ENCODE results near the gene ZNF536. TPM values are rescaled to one million over a fixed set of nuclear protein-coding genes. Genes with fewer than 3 reads are reported as not detected.
"Not testable (repeated sequence)": the region's sequence is repeated elsewhere in the genome, so short reads cannot be mapped to it uniquely, and the experiment has no call there.

The ZNF536 gene
- total RNA-seq, 2 experiments from 2014 or later: not detected

DNA sequence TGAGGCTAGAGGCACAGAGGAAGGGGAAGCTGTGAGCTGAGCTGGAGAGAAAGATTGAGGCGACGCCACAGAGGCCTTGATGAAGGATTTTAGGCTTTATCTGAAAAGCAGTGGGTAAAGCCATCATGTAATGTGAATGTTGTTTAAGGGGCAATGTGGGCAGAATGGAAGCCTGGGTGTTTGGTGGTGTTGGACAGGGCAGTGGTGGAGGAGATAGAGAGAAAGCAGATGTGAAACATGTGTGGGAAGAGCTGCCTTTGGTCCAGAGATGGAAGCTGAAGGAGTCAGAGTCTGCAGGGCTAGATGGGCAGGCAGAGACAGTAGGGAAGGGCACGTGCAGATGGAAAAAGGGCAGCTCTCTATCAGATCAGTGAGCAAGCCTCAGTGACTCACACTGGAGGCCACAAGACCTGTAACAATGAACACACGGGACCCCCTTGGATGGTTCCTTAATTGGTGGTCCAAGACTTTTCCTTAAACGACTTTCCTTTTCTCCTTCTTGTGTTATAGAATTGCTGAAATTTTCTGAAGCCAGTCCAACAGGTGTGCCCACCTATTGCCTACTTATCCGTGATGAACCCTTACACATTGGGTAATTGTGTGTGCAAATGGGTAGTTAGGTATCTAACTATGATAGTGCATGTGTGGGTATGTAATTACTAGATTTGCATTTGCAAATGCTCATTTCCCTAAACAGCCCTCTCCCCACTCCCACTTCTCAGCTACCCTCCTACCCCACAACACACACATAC, 21.7 kb downstream of the ZNF536 start:
- ATAC-seq (ENCODE audit: low read depth) (no peak), DNase-seq (no peak)
- Mint-ChIP-seq H3K4me3 (no peak overlapping the region), H3K36me3 (no peaks in the 10 kb centered on the region), H3K4me1 (no peaks in the 10 kb centered on the region), H3K9me3 (no peaks in the 10 kb centered on the region), H3K27me3 (no peaks in the 10 kb centered on the region), H3K27ac (no peak overlapping the region)
- POLR2A ChIA-PET: no interaction called here

DNA sequence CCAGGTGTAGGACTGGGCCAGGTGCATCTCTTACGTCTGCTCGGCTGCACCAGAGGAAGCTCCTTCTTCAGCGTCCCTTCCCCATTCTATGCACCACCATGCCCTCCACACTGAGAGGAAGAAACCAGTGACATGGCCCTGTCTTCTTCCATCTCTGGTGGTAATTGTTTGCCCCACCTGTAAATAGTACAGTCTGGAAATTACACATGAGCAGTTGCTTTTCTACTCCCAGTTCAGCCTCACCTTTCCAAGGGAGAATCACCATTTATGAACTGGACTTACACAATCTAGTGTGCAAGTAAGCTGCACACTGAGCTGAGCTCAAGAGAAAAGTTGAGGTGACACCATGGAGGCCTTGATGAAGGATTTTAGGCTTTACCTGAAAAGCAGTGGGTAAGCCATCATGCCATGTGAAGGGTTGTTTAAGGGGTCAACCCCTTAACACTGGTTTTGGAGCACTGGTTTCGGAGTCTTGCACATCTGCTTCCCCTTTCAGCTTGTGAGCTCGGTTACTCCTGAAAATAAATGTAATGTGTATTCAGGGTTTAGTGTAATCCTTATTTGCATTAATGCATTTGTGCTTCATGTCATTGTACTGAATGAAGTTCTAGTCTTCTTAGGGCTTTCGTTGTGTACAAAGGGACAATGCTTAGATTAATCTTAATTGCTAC, 22.4 kb downstream of the ZNF536 start:
- Mint-ChIP-seq H3K4me1 (no peaks in the 10 kb centered on the region), H3K36me3 (no peaks in the 10 kb centered on the region), H3K27me3 (no peaks in the 10 kb centered on the region), H3K27ac (no peak overlapping the region), H3K4me3 (no peak overlapping the region), H3K9me3 (no peaks in the 10 kb centered on the region)
- no peak for ATAC-seq (ENCODE audit: low read depth)
- POLR2A ChIA-PET: no interaction called here
- DNase-seq: no peak

DNA sequence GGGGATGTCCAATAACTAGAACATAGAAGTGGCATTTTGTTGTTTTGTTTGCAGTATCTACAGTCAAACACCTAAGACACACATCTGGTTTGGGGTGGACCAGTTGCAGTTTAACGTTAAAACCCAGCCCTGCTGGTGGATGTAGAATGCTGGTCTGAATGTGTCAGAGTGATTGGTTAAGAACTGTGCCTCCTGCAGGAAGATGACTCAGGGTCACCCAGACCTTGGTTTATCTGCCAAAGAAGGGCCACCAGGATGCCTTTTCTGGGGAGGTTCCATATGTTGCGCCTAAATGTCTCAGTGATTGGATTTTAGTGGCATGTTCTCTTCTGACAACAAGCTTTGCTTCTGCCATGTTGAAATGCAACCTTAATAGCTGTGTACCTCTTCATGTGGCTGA, 23.1 kb downstream of the ZNF536 start:
- Mint-ChIP-seq H3K4me1 (no peaks in the 10 kb centered on the region), H3K27ac (no peak overlapping the region), H3K27me3 (no peaks in the 10 kb centered on the region), H3K36me3 (no peaks in the 10 kb centered on the region), H3K4me3 (no peak overlapping the region), H3K9me3 (no peaks in the 10 kb centered on the region)
- DNase-seq (no peak), ATAC-seq (ENCODE audit: low read depth) (no peak)
- POLR2A ChIA-PET: no interaction called here

DNA sequence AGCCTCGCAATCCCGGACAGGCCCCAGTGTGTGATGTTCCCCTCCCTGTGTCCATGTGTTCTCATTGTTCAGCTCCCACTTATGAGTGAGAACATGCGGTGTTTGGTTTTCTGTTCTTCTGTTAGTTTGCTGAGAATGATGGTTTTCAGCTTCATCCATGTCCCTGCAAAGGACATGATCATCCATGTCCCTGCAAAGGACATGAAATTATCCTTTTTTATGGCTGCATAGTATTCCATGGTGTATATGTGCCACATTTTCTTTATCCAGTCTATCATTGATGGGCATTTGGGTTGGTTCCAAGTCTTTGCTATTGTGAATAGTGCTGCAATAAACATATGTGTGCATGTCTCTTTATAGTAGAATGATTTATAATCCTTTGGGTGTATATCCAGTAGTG, 26.4 kb downstream of the ZNF536 start:
- H3K4me1 Mint-ChIP-seq; POLR2A ChIA-PET; H3K4me3 Mint-ChIP-seq; H3K9me3 Mint-ChIP-seq; H3K27me3 Mint-ChIP-seq; DNase-seq; ATAC-seq (ENCODE audit: low read depth); H3K27ac Mint-ChIP-seq; H3K36me3 Mint-ChIP-seq: not testable (repeated sequence)

DNA sequence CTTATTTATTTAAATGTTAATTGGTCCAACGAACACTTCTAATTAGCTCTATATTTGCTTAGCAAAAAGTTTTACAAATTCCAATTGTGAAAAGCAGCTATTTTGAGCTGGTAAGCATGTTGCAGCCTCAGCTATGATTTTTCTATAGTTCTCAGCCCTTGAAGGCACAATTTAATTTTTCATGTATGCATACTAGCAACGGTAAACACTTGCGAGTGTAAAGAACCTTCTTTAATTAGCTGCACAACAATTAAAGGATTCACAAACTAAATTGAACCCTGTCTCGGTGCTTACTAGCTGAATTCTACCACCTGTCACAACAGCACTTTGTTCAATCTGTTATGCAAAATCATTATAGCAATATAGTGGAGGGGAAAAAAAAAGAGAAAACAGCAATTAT, 29.8 kb downstream of the ZNF536 start:
- Mint-ChIP-seq H3K36me3 (no peaks in the 10 kb centered on the region), H3K9me3 (no peaks in the 10 kb centered on the region), H3K4me1 (no peaks in the 10 kb centered on the region), H3K27ac (no peak overlapping the region), H3K27me3 (no peaks in the 10 kb centered on the region), H3K4me3 (no peak overlapping the region)
- POLR2A ChIA-PET: no interaction called here
- ATAC-seq (ENCODE audit: low read depth): no peak
- DNase-seq: no peak

DNA sequence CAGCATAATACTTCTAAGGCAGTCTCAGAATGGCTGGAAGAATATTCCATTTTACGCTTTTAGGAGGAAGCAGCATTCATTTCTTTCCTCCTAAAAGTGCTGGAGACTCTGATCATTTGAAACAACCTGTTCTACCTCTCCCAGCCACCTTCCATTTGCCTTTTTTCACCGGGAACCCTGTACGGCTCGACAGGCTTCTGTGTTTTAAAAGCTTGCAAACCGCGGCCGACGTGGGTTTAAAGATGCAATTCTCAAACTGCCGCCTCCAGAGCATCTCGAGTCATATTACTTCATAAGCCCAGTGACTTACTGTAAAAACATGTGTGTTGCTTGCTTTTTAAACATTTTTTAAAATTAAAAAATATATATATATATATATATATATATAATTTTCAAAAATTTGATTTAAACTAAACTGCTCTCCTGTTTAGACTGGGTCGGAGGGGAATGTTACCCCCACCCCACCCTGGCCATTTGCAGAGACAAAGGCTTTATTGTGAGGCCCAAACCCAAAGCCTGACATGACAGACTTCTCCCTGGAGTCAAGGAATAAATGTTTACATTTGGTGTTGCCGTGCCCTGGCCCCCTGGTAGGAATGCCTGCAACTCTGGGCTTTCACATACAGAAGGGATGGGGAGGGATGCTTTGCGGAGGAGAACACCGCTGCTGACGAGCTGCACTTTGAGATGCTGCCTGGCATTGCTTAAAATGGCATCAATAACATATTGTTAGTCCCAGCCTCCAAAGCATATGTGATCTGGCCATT, 30.4 kb downstream of the ZNF536 start:
- no peak overlapping the region for H3K27ac Mint-ChIP-seq
- no peak overlapping the region for H3K4me3 Mint-ChIP-seq
- no peaks in the 10 kb centered on the region for H3K9me3 Mint-ChIP-seq
- H3K4me1 Mint-ChIP-seq: no peaks in the 10 kb centered on the region
- H3K36me3 Mint-ChIP-seq: no peaks in the 10 kb centered on the region
- DNase-seq (no peak), ATAC-seq (ENCODE audit: low read depth) (no peak)
- POLR2A ChIA-PET: no interaction called here
- no peaks in the 10 kb centered on the region for H3K27me3 Mint-ChIP-seq

DNA sequence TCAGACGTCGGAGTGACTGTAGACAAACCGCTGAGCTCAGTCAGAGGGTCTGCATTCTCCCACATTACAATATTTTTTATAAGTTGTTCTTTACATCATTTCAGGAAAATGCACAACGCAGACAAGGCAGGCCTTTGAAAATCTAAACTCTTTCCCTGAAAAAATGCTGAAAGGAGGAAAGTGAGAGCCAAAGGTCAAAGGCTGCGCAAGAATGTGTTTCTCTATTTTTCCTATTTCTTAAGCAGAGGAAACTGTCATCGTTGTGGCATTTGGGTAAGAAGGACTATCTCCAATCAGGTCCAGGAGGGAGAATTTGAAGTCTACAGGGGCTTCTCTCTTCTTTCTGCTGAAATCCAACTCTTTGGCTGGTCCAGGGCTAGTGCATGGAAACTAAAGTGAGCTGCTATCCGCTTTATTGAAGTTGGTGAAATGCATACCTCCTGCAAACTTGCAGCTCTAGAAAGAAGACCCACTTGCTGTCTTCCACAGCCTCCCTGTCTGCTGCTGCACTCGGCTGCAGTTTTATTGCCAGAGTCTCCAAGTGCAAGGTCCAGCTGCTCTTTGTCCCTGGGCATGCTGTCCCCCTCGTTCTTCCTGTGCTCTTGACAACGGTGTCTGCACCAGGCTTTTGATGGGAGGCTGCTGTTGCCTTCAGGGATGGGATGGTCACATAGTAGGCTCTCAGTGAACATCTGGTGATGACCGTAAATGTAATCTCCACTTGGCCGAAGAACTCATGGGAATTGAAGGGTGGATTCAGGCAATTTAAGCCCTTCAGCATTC, 31.2 kb downstream of the ZNF536 start:
- Mint-ChIP-seq H3K27me3 (no peaks in the 10 kb centered on the region), H3K36me3 (no peaks in the 10 kb centered on the region), H3K9me3 (no peaks in the 10 kb centered on the region), H3K4me1 (no peaks in the 10 kb centered on the region), H3K4me3 (no peak overlapping the region), H3K27ac (no peak overlapping the region)
- ATAC-seq (ENCODE audit: low read depth) (no peak), DNase-seq (no peak)
- POLR2A ChIA-PET: no interaction called here

DNA sequence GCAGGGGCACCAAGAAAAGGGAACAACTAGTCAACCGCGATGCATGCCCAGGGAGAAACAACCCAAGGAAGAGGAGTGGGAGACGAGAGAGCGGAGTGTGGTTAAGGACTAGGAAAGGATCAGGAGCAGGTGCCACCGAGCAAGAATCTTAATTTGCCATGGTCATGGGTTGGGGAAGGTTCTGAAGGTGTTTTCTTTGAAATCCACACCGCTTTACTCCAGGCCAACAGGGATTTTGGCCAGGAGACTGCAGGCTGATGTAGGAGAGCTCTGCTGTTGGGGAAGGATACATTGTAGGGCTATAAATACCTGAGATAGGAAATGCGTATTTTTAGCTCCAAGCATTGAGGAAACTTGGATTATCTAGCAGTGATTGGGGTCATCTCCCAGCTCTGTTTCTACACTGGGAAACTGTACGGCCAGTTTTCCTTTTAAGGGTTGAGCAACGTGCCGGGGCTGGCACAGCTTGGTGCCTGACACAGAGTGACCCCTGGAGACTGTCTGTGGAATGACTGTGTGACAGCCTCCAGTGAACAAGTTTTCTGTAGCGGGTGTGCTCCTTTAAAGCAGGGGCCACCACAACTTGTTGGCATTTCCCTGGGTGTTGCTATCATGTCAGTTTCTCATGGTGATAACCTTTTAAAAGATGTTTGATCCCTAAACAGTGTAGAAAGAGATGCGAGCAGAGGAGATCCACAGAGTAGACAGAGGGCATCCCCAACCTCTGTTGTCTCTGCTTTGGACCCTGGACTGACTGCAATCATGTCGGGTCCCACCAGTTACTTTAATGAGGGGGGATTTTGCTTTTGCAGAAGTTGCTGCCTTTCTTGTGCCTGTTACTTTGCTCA, 34.3 kb downstream of the ZNF536 start:
- no peak for DNase-seq
- Mint-ChIP-seq H3K4me1 (no peaks in the 10 kb centered on the region), H3K27me3 (no peaks in the 10 kb centered on the region), H3K9me3 (no peaks in the 10 kb centered on the region), H3K27ac (no peak overlapping the region), H3K36me3 (no peaks in the 10 kb centered on the region), H3K4me3 (no peak overlapping the region)
- POLR2A ChIA-PET: no interaction called here
- no peak for ATAC-seq (ENCODE audit: low read depth)

DNA sequence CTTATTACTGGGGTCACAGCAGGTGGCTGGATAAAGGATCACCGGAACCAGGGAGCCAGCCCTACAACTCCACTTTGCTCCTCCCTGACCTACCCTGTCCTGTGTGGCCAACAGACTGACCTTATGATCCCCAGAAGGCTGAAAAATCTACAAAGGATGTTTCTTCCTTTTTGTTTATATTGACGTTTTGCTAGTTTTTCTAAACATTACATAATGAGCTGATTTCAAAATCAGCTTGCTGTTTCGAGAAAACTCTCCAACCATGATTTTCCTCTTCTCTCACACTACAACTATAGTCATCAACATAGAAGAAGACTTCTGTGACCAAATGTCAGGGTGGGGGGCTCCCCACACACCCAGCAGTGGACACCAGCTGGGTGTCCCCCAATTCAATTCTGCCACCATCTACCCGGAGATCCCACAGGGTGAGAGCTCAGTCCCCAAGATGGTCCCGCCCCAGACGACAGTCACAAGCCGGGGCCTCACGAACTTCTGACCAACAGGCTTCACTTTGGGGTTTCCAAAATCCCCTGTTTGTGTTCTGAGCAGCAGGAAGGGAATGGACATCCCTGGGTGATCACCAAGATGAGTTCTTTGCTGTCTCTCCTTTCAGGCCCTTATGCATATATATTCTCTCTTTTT, 35.0 kb downstream of the ZNF536 start:
- no peaks in the 10 kb centered on the region for H3K9me3 Mint-ChIP-seq
- no peak overlapping the region for H3K4me3 Mint-ChIP-seq
- H3K4me1 Mint-ChIP-seq: no peaks in the 10 kb centered on the region
- no peaks in the 10 kb centered on the region for H3K36me3 Mint-ChIP-seq
- DNase-seq (no peak), ATAC-seq (ENCODE audit: low read depth) (no peak)
- H3K27ac Mint-ChIP-seq: no peak overlapping the region
- POLR2A ChIA-PET: no interaction called here
- no peaks in the 10 kb centered on the region for H3K27me3 Mint-ChIP-seq

DNA sequence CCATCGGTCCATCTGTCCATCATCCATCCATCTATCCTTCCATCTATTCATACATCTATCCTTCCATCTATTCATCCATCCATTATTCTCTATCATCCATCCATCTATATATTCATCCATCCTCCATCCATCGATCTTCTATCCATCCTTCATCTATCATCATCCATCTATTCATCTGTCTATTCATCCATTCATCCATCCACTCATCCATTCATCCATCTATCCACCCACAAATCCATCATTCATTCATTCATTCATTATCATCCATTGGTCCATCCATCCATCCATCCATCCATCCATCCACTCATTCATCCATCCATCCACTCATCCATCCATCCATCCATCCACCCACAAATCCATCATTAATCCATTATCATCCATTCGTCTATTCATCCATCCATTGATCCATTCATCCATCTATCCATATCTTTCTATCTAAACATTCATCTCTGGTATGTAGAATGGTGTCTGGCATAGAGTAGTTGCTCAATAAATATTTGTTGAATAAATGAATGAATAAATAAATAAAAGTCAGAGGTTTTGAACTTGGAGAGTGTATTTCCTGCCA, 36.6 kb downstream of the ZNF536 start:
- Mint-ChIP-seq H3K36me3 (no peaks in the 10 kb centered on the region), H3K27ac (no peak overlapping the region), H3K4me1 (no peaks in the 10 kb centered on the region), H3K9me3 (no peaks in the 10 kb centered on the region), H3K27me3 (no peaks in the 10 kb centered on the region), H3K4me3 (no peak overlapping the region)
- POLR2A ChIA-PET: no interaction called here
- ATAC-seq (ENCODE audit: low read depth) (no peak), DNase-seq (no peak)

DNA sequence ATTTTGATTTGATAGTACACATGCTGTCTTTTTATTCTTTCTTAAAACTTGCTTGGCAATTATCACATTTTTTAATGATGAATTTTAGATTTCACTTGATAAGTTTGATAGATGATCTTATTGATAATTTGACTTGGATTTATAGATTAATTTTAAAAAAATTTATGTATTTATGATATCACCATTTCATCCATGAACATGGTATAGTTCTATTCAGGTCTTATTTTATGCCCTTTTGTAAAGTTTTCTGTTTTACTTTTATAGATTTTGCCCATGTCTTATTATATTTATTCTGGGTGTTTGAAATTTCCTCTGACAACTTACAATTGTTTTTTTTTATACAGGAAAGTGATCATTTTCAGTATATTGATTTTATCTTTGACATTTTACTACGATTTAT, 39.5 kb downstream of the ZNF536 start:
- no peak for DNase-seq
- no peaks in the 10 kb centered on the region for H3K9me3 Mint-ChIP-seq
- H3K27ac Mint-ChIP-seq: no peak overlapping the region
- no peaks in the 10 kb centered on the region for H3K4me1 Mint-ChIP-seq
- H3K36me3 Mint-ChIP-seq: no peaks in the 10 kb centered on the region
- no peak for ATAC-seq (ENCODE audit: low read depth)
- POLR2A ChIA-PET: no interaction called here
- H3K27me3 Mint-ChIP-seq: peaks cover 4% of the 10 kb centered on the region
- no peak overlapping the region for H3K4me3 Mint-ChIP-seq

DNA sequence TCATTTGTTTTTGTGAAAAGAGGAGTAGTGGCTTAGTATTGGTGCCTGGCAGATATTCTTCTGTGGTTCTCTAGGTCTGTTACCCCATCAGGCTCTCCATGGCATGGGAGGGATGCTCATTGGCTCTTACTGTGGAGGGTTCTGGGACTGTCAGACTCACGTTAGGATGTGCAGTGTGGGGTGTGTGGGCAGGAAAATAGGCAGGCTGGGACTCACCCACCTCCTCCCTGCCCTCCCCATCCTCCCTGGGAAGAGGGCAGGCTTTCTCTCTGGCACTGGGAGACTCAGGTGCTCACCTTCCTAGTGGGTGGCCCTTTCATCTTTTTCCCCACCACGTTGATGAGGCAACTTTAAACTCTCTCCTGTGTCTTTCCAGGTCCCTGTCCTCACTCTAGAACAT, 44.2 kb downstream of the ZNF536 start:
- H3K4me1 Mint-ChIP-seq: no peaks in the 10 kb centered on the region
- DNase-seq (no peak), ATAC-seq (ENCODE audit: low read depth) (no peak)
- POLR2A ChIA-PET: no interaction called here
- no peaks in the 10 kb centered on the region for H3K36me3 Mint-ChIP-seq
- H3K27me3 Mint-ChIP-seq: peaks cover 6% of the 10 kb centered on the region
- H3K27ac Mint-ChIP-seq: no peak overlapping the region
- no peaks in the 10 kb centered on the region for H3K9me3 Mint-ChIP-seq
- no peak overlapping the region for H3K4me3 Mint-ChIP-seq

Measured in activated naive CD8-positive, alpha-beta T cell treated with anti-CD3 and anti-CD28 coated beads, Interleukin-2, amount 10 ng/mL, durations not matched to agents 7 days and 5 days (primary cell).